ENCODE data around the gene PCP2.

The PCP2 gene

DNA sequence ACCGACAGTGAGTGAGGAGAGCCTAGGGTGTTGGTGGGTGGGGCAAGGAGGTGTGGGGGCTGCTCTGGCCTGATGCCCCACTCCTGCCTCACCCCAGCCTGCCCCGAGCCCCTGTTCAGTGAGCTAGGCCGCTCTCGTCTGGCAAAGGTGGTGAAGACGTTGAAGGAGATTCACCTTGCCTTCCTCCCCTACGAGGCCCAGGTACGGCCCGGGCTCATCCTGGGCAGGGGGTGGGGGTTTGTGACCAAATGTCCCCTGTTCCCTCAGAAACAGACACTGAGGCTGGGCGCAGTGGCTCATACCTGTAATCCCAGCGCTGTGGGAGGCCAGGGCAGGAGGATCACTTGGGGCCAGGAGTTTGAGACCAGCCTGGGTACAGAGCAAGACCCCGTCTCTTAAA, 7.3 kb upstream of the PCP2 start:
- H3K4me3 ChIP-seq (ENCODE audit: low read depth, low read length), result no peak overlapping the region

DNA sequence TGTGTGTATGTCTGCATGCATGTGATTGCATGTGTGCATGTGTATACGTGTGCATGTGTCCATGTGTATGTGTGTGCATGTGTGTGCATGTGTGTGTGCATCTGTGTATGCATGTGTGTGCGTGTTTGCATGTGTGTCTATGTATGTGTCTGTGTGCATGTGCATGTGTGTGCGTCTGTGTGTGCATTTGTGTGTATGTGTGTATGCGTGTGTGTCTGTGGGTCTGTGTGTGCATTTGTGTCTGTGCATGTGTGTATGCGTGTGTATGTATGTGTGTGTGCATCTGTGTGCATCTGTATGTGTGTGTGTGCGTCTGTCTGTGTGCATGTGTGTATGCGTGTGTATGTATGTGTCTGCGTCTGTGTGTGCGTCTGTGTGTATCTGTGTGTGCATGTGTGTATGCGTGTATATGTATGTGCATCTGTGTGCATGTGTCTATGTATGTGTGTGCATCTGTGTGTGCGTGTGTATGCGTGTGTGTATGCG, 6.4 kb upstream of the PCP2 start:
- no peak overlapping the region for H3K4me3 ChIP-seq (ENCODE audit: low read depth, low read length)

DNA sequence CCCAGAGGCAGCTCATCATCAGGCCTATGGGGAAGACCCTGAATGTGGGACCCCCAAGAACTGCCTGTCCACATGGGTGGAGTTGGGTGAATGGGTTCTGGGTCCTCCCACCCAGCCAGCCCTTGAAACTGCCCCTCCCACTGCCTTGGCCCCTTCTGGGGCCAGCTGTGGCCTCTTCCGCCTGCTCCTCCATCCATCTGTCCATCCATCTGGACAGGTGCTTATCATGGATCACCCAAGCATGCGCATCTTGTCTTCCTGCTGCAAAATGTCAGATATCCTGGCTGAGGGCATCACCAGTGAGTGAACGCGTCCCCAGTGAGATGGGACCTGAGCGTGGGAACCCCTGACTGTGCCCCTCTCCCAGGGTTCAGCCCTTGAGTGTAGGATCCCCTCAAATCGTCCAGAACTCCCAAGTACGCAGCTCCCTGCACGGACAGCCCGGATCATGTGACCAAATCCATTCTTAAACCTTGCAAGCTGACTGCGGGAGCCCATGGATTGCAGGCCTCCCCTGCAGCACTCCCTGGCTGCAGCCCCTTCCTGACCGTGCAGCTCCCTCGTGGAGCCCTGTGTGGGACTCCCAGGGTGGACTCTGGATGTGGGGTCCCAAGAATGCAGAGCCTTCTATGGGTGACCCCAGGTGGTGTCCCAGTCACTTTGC, 5.4 kb upstream of the PCP2 start:
- H3K4me3 ChIP-seq (ENCODE audit: low read depth, low read length), result no peak overlapping the region

DNA sequence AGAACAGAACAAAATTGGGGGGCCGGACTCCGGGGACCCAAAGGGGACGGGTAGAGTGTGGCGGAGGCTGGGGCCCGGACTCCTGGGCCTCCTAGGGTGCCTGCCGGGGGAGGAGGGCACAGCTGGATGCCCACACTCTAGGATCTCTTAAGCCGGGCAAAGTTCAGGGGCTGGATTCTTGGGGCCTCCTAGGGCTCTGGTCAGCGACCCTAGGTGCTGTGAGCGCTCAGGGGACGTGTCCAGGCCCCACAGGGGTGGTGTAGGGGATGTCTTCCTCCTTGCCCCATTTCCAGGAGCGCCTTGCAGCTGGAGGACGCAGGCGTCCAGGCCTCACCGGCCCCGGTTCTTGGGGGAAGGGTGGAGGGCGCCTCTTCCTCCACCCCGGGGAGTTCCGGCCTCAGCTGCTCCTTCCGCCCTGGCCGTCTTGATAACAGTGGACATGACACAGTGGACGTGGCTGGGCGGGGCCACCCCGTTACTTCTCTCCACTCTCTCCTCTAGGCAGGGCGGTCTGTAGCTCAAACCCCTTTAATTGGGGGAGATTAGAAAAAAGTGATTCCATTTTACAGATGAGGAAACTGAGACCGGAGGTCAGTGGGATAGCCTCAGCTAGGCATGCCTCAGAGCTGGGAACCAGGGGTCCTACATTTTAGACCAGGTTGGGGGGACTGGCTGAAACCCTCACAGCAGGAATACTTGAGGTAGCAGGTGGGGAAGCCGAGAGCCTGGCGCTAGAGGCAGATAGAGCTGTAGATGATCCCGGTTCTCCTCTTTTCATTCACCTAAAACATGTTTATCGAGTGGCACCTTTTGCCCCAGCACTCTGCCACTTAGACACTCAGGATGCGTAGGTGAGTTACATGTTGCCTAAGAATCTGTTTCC, 4.1 kb upstream of the PCP2 start:
- H3K4me3 ChIP-seq (ENCODE audit: low read depth, low read length), result peak overlapping the region; percentile 62

DNA sequence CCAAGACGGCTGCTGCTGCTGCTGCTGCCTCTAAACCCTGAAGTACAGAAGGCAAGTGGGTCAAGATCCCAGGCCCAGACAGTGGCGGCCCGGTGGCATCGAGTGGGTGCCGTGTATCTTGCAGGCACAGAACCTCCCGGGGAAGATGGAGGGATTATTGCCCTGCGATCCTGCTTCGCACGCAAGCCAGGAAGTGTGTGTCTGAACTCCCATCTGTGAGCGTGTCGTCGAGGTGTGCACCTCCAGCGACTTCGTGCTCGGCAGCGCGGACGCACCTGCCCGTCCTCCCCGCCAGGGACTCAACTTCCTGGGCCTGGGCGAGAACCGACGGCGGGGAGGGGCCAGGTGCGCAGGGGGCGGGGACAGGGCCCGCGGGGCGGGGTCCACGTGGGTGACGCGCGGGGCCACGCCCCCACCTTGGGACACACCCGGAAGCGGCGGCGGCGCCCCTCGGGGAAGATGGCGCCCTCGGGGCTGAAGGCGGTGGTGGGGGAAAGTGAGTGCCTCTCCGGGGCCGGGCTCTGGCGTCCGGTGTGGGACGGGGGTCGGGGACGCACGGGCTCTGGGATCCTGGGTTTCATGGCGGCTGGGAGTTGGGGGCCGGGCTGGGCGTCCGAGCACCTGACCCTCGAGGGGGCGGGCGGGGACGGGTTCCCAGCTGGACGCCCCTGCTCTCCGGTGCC, 3.3 kb upstream of the PCP2 start, which contains the start of gene STXBP2:
TSS of gene STXBP2 (plus strand) at position 420 of the 683 bp plus-strand sequence. CDS start at position 460, 40 bp downstream.
- peak within 1 kb of the TSS; percentile 62 for H3K4me3 ChIP-seq (ENCODE audit: low read depth, low read length)

- H3K4me3 ChIP-seq (ENCODE audit: low read depth, low read length), result no peak overlapping the region
Observed at GRCh38 chr19:7636317-7636690, 2.8 kb upstream of the PCP2 start.

DNA sequence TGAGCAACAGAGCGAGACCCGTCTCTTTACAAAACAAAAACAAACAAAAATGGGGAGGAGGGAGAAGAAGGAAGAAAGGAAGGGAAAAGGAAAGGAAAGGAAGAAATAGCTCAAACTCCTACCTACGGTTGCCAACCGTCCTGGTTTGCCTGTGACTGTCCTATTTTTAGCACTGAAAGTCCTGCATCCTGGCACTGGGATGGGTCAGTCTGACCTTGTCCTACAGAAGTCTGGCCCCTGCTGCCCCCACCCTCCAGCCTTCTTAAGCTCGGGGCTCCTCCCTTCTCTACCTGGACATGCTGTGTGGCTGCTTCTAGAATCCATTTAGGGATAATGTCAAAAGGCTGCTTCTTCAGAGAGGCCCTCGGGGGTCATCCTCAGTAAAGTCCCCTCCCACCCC, 2.2 kb upstream of the PCP2 start:
- no peak overlapping the region for H3K4me3 ChIP-seq (ENCODE audit: low read depth, low read length)

GRCh38 chr19:7632340-7633203, 947 bp downstream of the PCP2 start:
- H3K4me3 ChIP-seq (ENCODE audit: low read depth, low read length), result no peak overlapping the region

- H3K4me3 ChIP-seq (ENCODE audit: low read depth, low read length), result no peak overlapping the region
Observed at GRCh38 chr19:7631577-7631976, 1.9 kb downstream of the PCP2 start.

- H3K4me3 ChIP-seq (ENCODE audit: low read depth, low read length), result peak within 1 kb of the TSS; percentile 89
Observed at GRCh38 chr19:7629347-7630054, 4.0 kb downstream of the PCP2 start, which contains the start of the genes PET100 and XAB2. PET100 (plus strand) TSS chr19:7629793; CDS start chr19:7629834, 41 bp downstream. XAB2 (minus strand) TSS chr19:7629545; CDS start chr19:7629527, 18 bp downstream.

- peak overlapping the region; percentile 89 for H3K4me3 ChIP-seq (ENCODE audit: low read depth, low read length)
Observed at GRCh38 chr19:7628589-7629311, 4.8 kb downstream of the PCP2 start.

- H3K4me3 ChIP-seq (ENCODE audit: low read depth, low read length), result no peak overlapping the region
Observed at GRCh38 chr19:7627166-7627565, 6.4 kb downstream of the PCP2 start.

GRCh38 chr19:7625763-7626372, 7.7 kb downstream of the PCP2 start:
- H3K4me3 ChIP-seq (ENCODE audit: low read depth, low read length), result no peak overlapping the region

GRCh38 chr19:7624810-7625209, 8.7 kb downstream of the PCP2 start:
- no peak overlapping the region for H3K4me3 ChIP-seq (ENCODE audit: low read depth, low read length)

- H3K4me3 ChIP-seq (ENCODE audit: low read depth, low read length), result no peak overlapping the region
Observed at GRCh38 chr19:7623725-7624603, 9.6 kb downstream of the PCP2 start.

GRCh38 chr19:7622933-7623685, 10.4 kb downstream of the PCP2 start:
- no peak overlapping the region for H3K4me3 ChIP-seq (ENCODE audit: low read depth, low read length)
